Right atrium auricular region (tissue), 2 donors: Measurements from ENCODE around the gene AFF1. TPM values are rescaled to one million over a fixed set of nuclear protein-coding genes. Genes with fewer than 3 reads are reported as not detected.
A peak's percentile ranks its signal among the peaks of the same experiment; 100 is the strongest.

Source experiments
- DNase-seq: peaks from one replicate; pipeline ENCODE4 v3.0.0-alpha.2; 2019; ENCODE audit warnings: low spot score
- H3K27ac ChIP-seq, 2 donors: fragments of 200-600 bp; sonication (generic); 1 replicate in 1 of 2; 2 replicates in 1 of 2; pipeline ENCODE4 v1.5.1; 2016 to 2019
- H3K27me3 ChIP-seq, 2 donors: fragments of 200-600 bp; sonication (generic); one replicate each; pipeline versions ENCODE4 v1.5.1 to v1.6.0; 2017 to 2019
- H3K36me3 ChIP-seq: fragments of 200-600 bp; sonication (generic); one replicate; pipeline ENCODE4 v1.5.1; 2016
- H3K4me1 ChIP-seq, 2 donors: fragments of 200-600 bp; sonication (generic); one replicate each; pipeline versions ENCODE4 v1.5.1 to v1.6.0; 2017 to 2019
- H3K4me3 ChIP-seq, 2 donors: fragments of 200-600 bp; sonication (generic); 1 replicate in 1 of 2; 2 replicates in 1 of 2; pipeline ENCODE4 v1.5.1; 2017 to 2019; ENCODE audit warnings: mild to moderate bottlenecking in 1 of 2, moderate library complexity in 1 of 2
- H3K9me3 ChIP-seq, 2 donors: fragments of 200-600 bp; sonication (generic); one replicate each; pipeline ENCODE4 v1.5.1; 2019
- CTCF ChIP-seq, 2 donors: fragments of 200-600 bp; sonication (generic); IDR thresholded peaks; one replicate each; pipeline ENCODE4 v1.5.1; 2019; ENCODE audit warnings: antibody characterized with exemption in 2 of 2
- total RNA-seq, 2 donors: library from RNA; depleted of rRNA; stranded (reverse); fragments of >200 nt; gene quantifications; one replicate each; pipeline ENCODE4 v1.1.0, GENCODE V29; 2016

Gene AFF1
- total RNA-seq, result 10 to 100 TPM; 59.2 to 73.5 TPM

DNA sequence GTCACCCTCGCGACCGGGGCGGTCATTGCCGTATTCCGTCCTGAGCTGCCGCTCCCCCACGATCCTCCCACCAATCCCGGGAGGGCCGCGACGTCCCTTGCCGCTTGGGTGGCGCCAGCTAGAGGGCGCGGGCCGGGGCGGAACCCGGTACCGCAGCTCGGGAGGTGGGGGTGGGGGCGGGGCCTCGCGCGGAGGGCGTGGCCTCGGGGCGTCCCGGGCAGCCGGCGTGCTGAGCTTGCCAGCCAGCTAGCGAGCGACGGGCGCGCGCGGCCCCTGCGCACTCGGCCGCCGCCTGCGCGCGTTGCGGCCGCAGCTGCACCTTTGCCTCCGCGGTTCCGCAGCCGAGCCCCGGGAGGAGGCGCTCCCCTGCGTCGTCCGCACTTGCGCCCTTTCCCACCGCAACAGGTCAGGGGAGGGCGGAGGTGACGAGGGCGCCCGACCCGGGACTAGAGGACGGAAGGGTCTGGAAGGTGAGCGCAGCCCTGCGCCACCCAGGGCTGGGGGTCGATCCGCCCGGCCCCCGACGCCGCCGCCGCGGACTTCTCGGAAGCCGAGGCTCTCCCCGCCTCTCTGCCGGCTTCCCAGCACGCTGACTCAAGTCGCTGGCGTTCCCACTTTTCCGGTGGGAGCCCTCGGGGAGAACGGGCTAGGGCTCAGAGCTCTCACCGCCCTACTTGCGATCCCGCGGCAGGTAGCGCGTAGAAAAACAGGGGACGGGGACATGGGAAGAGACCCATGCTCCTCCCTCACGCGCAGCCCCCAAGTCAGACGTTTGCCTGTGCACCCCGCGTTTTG lies at the start of gene AFF1:
Gene AFF1, plus strand, starts transcription at position 241 of the 795 bp plus-strand sequence. CDS start 13,523 bp downstream, outside the sequence.
- H3K27me3 ChIP-seq, result no peaks in the 10 kb centered on the region
- peak within 1 kb of the TSS; percentile 98 for H3K27ac ChIP-seq
- H3K36me3 ChIP-seq, result peaks cover 4% of the 10 kb centered on the region
- H3K4me3 ChIP-seq, result peak within 1 kb of the TSS; percentile 86 to 98
- no peaks in the 10 kb centered on the region for H3K9me3 ChIP-seq
- peaks cover 0 to 51% of the 10 kb centered on the region in 2 donors for H3K4me1 ChIP-seq
- peak; percentile 46 to 76 for TF ChIP-seq CTCF (IDR thresholded peaks at IDR 0.05)
- peak; percentile 91 for DNase-seq

DNA sequence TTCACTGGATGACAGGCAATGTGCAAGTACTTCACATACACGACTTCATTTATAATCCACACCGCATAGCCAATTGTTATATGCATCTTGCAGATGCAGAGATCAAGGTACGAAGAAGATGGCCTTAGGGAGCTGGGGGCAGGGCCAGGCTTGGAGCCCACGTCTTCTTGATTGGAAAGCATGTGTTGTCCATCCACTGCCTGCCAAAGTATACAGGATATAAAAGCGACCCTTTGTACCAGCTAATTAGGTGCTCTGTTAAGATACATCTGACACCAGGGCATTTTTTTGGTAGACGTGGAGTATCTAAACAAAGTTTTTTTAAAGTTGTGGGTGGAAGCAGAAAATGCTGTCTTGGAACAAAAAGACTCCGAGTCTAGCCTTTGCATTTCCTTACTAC lies 44.0 kb upstream of the AFF1 start:
- no peak for DNase-seq
- no peak overlapping the region for H3K4me3 ChIP-seq
- H3K36me3 ChIP-seq, result no peaks in the 10 kb centered on the region
- no peak for TF ChIP-seq CTCF (IDR thresholded peaks at IDR 0.05)
- H3K27me3 ChIP-seq, result no peaks in the 10 kb centered on the region
- H3K9me3 ChIP-seq, result no peaks in the 10 kb centered on the region
- peaks cover 0 to 13% of the 10 kb centered on the region in 2 donors for H3K4me1 ChIP-seq
- no peak overlapping the region for H3K27ac ChIP-seq

- Histone ChIP-seq H3K4me1 (peaks cover 0 to 13% of the 10 kb centered on the region in 2 donors), H3K36me3 (no peaks in the 10 kb centered on the region), H3K27me3 (no peaks in the 10 kb centered on the region), H3K4me3 (peak within 1 kb of the TSS; percentile 68 to 82), H3K9me3 (no peaks in the 10 kb centered on the region), H3K27ac (peak within 1 kb of the TSS; percentile 54 to 64)
- no peak for TF ChIP-seq CTCF (IDR thresholded peaks at IDR 0.05)
- peak; percentile 67 for DNase-seq
These were observed 42.8 kb upstream of the AFF1 start, which contains the start of gene C4orf36 for GRCh38 chr4:86891762-86892635. C4orf36 (minus strand) TSS chr4:86892422; CDS start chr4:86891520, 902 bp downstream.

- TF ChIP-seq CTCF (IDR thresholded peaks at IDR 0.05), result no peak
- no peaks in the 10 kb centered on the region for H3K27me3 ChIP-seq
- no peak for DNase-seq
- no peaks in the 10 kb centered on the region for H3K9me3 ChIP-seq
- peak overlapping the region; percentile 54 to 64 for H3K27ac ChIP-seq
- H3K4me1 ChIP-seq, result peaks cover 0 to 13% of the 10 kb centered on the region in 2 donors
- no peaks in the 10 kb centered on the region for H3K36me3 ChIP-seq
- peak overlapping the region; percentile 68 to 82 for H3K4me3 ChIP-seq
These were observed 42.2 kb upstream of the AFF1 start for GRCh38 chr4:86892636-86892960.

DNA sequence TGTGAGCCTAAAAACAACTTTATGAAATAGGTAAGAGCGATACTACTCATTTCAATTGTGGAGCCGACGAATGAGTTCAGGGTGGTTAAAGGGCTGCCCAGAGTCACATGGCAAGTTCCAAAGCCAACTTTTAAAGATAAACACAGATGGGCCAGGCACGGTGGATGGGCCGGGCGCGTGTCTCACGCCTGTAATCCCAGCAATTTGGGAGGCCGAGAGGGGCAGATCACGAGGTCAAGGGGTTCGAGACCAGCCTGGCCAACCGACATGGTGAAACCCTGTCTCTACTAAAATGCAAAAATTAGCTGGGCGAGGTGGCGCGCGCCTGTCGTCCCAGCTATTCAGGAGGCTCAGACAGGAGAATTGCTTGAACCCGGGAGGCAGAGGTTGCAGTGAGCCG lies 41.7 kb upstream of the AFF1 start:
- H3K27me3 ChIP-seq, result no peaks in the 10 kb centered on the region
- no peak for TF ChIP-seq CTCF (IDR thresholded peaks at IDR 0.05)
- H3K4me3 ChIP-seq, result no peak overlapping the region
- peaks cover 0 to 13% of the 10 kb centered on the region in 2 donors for H3K4me1 ChIP-seq
- H3K9me3 ChIP-seq, result no peaks in the 10 kb centered on the region
- no peak for DNase-seq
- H3K36me3 ChIP-seq, result no peaks in the 10 kb centered on the region
- H3K27ac ChIP-seq, result no peak overlapping the region
